SH-SY5Y (cell line): ENCODE data around the gene DNAH1.

ENCODE experiments used
- GATA2 ChIP-seq: IDR thresholded peaks from 2 replicates; pipeline ENCODE4 v1.6.1; 2011; ENCODE audit warnings: mild to moderate bottlenecking, low read depth, low read length
- GATA3 ChIP-seq: IDR thresholded peaks from 2 replicates; pipeline ENCODE4 v1.6.1; 2011; ENCODE audit warnings: low read depth, mild to moderate bottlenecking, low read length, moderate library complexity

- no peak for TF ChIP-seq GATA2
- no peak for TF ChIP-seq GATA3
Measured at GRCh38 chr3:52380023-52380422, 63.9 kb downstream of the DNAH1 start.
